NT2/D1 (cell line): ENCODE results near the gene GALR1.

ENCODE experiments used
- SUZ12 ChIP-seq: IDR thresholded peaks from 2 replicates; pipeline ENCODE4 v1.6.1; 2011; ENCODE audit not compliant: insufficient read length, insufficient read depth; ENCODE audit errors: extremely low read depth
- YY1 ChIP-seq: IDR thresholded peaks from 2 replicates; pipeline ENCODE4 v1.6.1; 2011; ENCODE audit not compliant: insufficient read length, insufficient read depth
- ZNF274 ChIP-seq: IDR thresholded peaks from 2 replicates; pipeline ENCODE4 v1.6.1; 2011; ENCODE audit warnings: mild to moderate bottlenecking, low read depth, low read length

- TF ChIP-seq ZNF274 (no peak), YY1 (no peak), SUZ12 (no peak)
These were observed 26.0 kb upstream of the GALR1 start for GRCh38 chr18:77223653-77224052.
